Measurements from ENCODE around the gene RIOX2.

RIOX2 gene

DNA sequence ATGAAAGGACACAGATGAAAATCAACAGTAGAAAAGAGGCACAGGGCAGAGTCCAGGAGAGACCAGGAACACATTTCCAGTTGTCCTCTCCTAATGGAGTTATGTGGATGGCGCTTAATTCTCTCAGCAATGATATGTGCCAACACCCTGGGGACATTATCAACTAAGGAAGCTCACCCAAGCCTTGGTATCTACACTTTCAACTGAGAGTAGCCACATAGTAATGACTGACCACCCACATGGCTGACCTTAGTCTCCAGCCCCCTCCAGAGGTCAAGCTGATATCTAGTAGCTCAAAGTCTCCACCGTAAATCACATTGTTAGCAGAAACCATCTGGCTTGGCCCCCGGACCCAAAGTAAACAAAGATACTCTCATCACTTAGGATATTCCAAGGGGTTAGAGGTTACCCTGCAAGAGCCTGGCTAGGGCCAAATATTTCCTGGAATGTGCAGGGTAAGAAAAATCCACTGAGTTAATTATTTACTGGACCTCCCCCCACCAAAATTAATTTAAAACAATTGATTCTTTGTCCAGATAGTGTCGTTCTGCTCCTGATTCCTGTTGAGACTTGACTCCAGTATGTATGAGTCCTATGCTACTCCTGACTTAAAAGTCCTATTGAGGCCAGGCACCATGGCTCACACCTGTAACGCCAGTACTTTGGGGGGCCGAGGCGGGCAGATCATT lies 38.1 kb upstream of the RIOX2 start:
- TF ChIP-seq, protein P1, sequence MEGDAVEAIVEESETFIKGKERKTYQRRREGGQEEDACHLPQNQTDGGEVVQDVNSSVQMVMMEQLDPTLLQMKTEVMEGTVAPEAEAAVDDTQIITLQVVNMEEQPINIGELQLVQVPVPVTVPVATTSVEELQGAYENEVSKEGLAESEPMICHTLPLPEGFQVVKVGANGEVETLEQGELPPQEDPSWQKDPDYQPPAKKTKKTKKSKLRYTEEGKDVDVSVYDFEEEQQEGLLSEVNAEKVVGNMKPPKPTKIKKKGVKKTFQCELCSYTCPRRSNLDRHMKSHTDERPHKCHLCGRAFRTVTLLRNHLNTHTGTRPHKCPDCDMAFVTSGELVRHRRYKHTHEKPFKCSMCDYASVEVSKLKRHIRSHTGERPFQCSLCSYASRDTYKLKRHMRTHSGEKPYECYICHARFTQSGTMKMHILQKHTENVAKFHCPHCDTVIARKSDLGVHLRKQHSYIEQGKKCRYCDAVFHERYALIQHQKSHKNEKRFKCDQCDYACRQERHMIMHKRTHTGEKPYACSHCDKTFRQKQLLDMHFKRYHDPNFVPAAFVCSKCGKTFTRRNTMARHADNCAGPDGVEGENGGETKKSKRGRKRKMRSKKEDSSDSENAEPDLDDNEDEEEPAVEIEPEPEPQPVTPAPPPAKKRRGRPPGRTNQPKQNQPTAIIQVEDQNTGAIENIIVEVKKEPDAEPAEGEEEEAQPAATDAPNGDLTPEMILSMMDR (conservative IDR thresholded peaks at IDR 0.05): no peak
- TF ChIP-seq ZFX (IDR thresholded peaks at IDR 0.05): no peak
- H3K27ac ChIP-seq: no peak overlapping the region

DNA sequence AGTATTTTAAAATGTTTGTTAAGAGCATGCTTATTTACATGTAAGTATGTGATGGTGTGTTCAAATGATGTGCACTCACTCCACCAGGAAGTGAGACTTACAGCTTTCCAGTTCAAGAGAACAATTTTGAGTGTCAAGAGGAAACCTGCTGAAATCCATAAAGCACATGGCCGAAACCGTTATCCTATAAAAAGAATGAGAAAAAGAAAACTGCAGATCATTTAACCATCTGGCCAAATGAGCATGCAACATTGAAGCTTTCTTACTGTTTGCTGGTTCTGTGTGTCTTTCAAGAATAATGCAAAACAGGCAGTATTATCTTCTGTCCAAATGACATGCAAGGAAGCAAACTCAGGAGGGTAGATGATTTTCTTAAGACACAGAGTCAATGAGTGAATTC lies 36.6 kb upstream of the RIOX2 start:
- no peak overlapping the region for H3K27ac ChIP-seq
- TF ChIP-seq ZFX (IDR thresholded peaks at IDR 0.05): no peak
- TF ChIP-seq, protein P1 (conservative IDR thresholded peaks at IDR 0.05): no peak

DNA sequence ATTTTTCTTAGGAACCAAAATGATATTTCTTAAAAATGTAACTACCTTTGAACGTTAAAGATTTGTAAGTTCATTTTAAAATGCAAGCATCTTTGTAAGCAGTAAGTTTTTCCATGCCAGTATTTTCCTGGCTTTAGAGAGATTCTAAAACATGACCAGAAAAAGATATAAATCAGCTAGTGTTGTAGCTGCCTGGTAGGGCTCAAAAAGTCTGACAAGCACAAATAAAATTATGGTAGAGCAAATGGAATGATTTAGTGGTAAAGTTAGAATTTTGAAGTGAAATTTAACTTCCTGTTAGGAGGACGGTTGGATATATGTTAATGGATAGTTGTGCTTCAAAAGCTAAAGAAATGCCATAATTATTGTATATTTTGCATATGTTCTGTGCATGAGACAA lies 33.2 kb upstream of the RIOX2 start:
- TF ChIP-seq ZFX (IDR thresholded peaks at IDR 0.05): no peak
- TF ChIP-seq, protein P1 (conservative IDR thresholded peaks at IDR 0.05): no peak
- no peak overlapping the region for H3K27ac ChIP-seq

DNA sequence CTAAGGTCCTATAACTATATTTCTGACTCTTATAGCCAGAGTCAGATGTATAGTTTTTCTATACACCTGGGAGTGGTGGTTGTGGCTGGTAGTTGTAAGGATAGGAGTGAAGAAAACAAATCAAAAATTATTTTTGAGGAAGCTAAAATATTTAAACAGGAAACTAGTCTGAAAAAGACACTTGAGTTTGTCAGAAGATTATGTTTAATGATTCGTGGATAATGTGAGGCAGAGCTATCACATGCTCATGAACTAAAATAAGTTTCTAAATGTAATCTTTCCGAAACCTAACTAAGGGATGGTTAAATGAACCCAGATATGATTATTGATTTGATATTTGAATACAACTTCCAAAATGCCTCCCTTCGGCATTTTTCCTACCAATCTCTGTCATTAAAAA lies 32.5 kb upstream of the RIOX2 start:
- TF ChIP-seq ZFX (IDR thresholded peaks at IDR 0.05): no peak
- TF ChIP-seq, protein P1 (conservative IDR thresholded peaks at IDR 0.05): no peak
- H3K27ac ChIP-seq: no peak overlapping the region

DNA sequence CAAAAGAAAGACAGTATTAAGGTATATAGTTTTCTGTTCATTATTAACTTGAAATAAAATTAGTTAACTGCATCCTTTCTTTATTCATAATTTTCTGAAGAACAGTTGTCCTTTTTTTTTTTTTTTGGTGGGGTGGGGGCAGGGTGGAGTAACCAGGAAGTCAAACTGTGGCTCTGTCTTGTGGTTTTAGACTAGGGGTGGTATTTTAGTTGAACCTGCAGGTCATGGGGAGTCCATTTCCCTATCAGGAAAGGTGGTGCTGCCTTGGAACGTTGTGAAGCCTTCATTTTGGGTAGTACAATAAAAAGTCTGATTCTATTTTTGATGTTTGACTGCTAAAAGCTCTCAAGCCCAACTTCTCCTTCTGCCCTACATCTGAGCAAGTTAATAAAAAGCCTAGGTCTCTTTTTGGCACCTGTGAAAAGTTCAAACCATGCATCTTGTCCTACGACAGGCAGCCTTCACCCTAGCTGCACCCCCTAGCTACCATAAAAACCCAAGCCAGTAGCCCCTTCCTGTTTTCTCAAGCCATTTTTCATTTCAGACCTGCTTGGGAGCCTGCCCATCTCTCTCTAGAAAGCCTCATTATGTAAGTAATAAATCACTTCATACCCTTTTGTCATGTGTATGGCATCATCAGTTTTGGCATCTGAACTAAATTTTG lies 31.2 kb upstream of the RIOX2 start:
- TF ChIP-seq, protein P1 (conservative IDR thresholded peaks at IDR 0.05): no peak
- TF ChIP-seq ZFX (IDR thresholded peaks at IDR 0.05): no peak
- no peak overlapping the region for H3K27ac ChIP-seq

DNA sequence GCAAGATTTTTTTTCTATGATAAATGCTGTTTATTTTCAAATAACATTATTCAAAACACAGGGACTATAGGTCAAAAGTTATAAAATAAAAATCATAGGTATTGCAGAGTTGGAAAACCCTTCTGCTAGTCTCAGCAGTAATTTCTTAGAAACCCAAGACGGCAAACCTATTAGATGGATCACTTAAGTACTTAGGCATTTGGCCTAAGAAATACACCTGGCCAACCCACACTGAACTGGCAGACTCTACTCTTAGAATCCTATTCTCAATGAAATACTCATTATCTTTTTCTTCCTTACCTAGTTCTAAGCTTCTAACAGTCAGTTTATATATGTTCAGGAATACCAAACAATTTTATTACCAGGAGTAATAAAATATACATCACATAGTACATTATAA lies 30.5 kb upstream of the RIOX2 start:
- H3K27ac ChIP-seq: no peak overlapping the region
- no peak for TF ChIP-seq ZFX (IDR thresholded peaks at IDR 0.05)

DNA sequence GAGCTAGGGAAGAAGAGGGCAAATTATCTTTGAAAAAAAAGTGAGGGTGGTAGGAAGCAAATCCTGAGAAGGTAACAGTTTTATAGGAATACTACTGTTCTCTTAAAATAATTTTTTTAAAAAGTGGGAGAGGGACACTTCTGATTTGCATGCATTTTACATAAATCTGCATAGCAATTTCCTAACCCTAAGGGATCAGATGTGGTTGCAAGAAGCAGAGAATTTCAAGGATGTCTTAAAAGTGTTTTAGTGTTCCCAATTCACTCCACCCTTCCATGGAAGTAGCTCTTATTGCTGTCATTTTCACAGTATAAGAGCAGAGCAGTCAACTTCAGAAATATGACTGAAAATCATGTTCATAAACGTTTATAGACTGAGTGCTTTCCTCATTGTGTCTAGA lies 27.8 kb upstream of the RIOX2 start:
- TF ChIP-seq, protein P1 (conservative IDR thresholded peaks at IDR 0.05): no peak
- TF ChIP-seq ZFX (IDR thresholded peaks at IDR 0.05): no peak
- no peak overlapping the region for H3K27ac ChIP-seq

DNA sequence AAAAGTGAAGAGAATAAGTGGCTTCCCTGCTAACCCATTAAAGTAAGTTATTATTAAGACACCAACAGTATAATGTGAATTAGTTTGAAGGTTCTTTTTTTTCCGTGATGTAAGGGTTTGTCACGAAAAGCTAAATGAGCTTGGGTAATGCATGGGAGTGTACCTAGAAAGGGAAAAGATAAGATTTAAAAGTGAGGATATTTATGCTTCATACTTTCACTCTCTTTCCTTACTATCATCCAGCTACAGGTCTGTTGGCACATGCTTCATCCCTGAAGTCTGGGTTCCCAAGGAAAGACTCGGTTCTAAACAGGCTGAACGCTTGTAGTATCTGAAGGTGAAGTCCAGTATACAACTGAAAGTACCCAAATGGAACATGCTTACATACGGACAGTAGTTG lies 26.9 kb upstream of the RIOX2 start:
- H3K27ac ChIP-seq: no peak overlapping the region
- TF ChIP-seq, protein P1 (conservative IDR thresholded peaks at IDR 0.05): no peak
- no peak for TF ChIP-seq ZFX (IDR thresholded peaks at IDR 0.05)
